DMS53 treated with DMSO at 0.1 percent for 48 hours (cell line): ENCODE results near the gene ECEL1.

Source experiments
- DNase-seq: peaks from one replicate; lab custom pipeline; 2025; ENCODE audit not compliant: unreplicated experiment; lab: John Stamatoyannopoulos, UW

ECEL1 gene

GRCh38 chr2:232502511-232502910, 14.9 kb upstream of the ECEL1 start:
- no peak for DNase-seq

- no peak for DNase-seq
These were observed 14.3 kb upstream of the ECEL1 start for GRCh38 chr2:232501794-232502390.

- DNase-seq, result no peak
These were observed 13.7 kb upstream of the ECEL1 start for GRCh38 chr2:232501331-232501771.

GRCh38 chr2:232498452-232498851, 10.8 kb upstream of the ECEL1 start:
- DNase-seq, result no peak

GRCh38 chr2:232497348-232497747, 9.7 kb upstream of the ECEL1 start:
- DNase-seq, result no peak

GRCh38 chr2:232496501-232497270, 9.1 kb upstream of the ECEL1 start:
- no peak for DNase-seq

GRCh38 chr2:232495292-232495691, 7.7 kb upstream of the ECEL1 start:
- DNase-seq, result no peak

- DNase-seq, result no peak
These were observed 6.9 kb upstream of the ECEL1 start for GRCh38 chr2:232494542-232494941.

GRCh38 chr2:232493701-232494474, 6.3 kb upstream of the ECEL1 start:
- DNase-seq, result no peak

GRCh38 chr2:232492963-232493700, 5.5 kb upstream of the ECEL1 start:
- DNase-seq, result no peak

GRCh38 chr2:232492236-232492848, 4.7 kb upstream of the ECEL1 start:
- DNase-seq, result no peak

- no peak for DNase-seq
These were observed 3.6 kb upstream of the ECEL1 start for GRCh38 chr2:232491139-232491780.

GRCh38 chr2:232490221-232491138, 2.8 kb upstream of the ECEL1 start:
- no peak for DNase-seq

GRCh38 chr2:232489516-232490220, 2.0 kb upstream of the ECEL1 start:
- DNase-seq, result no peak

- DNase-seq, result no peak
These were observed 1.2 kb upstream of the ECEL1 start for GRCh38 chr2:232488721-232489300.

- DNase-seq, result no peak
These were observed 570 bp upstream of the ECEL1 start for GRCh38 chr2:232488097-232488711.

GRCh38 chr2:232486558-232487384, 863 bp downstream of the ECEL1 start:
- no peak for DNase-seq
